ENCODE measurements around the gene NOTCH4. TPM values are rescaled to one million over a fixed set of nuclear protein-coding genes. Genes with fewer than 3 reads are reported as not detected.
"Not testable (repeated sequence)": the region's sequence is repeated elsewhere in the genome, so short reads cannot be mapped to it uniquely, and the experiment has no call there.

The NOTCH4 gene
- polyA plus RNA-seq, 4 donors = 1.1 to 15.2 (median 4.6) TPM

GRCh38 chr6:32195652-32195901 lies 28.3 kb downstream of the NOTCH4 start:
- FAIRE-seq (no peak), DNase-seq (peak; percentile 100)
- peaks cover 6 to 44% (median 6%) of the 10 kb centered on the region in 3 donors for H3K4me1 ChIP-seq (ENCODE audit: control insufficient read depth in 3 of 3, insufficient read depth in 2 of 3, low read depth in 1 of 3, low read length in 2 of 3)
- H3K36me3 ChIP-seq (ENCODE audit: control insufficient read depth in 3 of 3, insufficient read depth in 2 of 3, low read depth in 1 of 3, low read length in 3 of 3) = no peaks in the 10 kb centered on the region
- no peaks in the 10 kb centered on the region for H3K9me3 ChIP-seq (ENCODE audit: control insufficient read depth in 2 of 2, insufficient read depth in 1 of 2, low read depth in 1 of 2, low read length in 1 of 2)
- 0 to 1% (median 1%) methylated on average over 25 of the region's 25 CpGs for WGBS, 3 donors
- no peaks in the 10 kb centered on the region for H3K27me3 ChIP-seq (ENCODE audit: control insufficient read depth in 3 of 3, insufficient read depth in 3 of 3, low read length in 3 of 3)
- peak overlapping the region in 1 of 3 donors; percentile 72 for H3K4me3 ChIP-seq (ENCODE audit: low read depth in 1 of 3, low read length in 3 of 3)
- H3K27ac ChIP-seq (ENCODE audit: low read depth in 1 of 3, low read length in 2 of 3) = peak overlapping the region in 2 of 3 donors; percentile 98

- Histone ChIP-seq H3K27me3 (ENCODE audit: control insufficient read depth in 3 of 3, insufficient read depth in 3 of 3, low read length in 3 of 3) (no peaks in the 10 kb centered on the region), H3K36me3 (ENCODE audit: control insufficient read depth in 3 of 3, insufficient read depth in 2 of 3, low read depth in 1 of 3, low read length in 3 of 3) (no peaks in the 10 kb centered on the region), H3K4me1 (ENCODE audit: control insufficient read depth in 3 of 3, insufficient read depth in 2 of 3, low read depth in 1 of 3, low read length in 2 of 3) (peaks cover 6 to 44% (median 7%) of the 10 kb centered on the region in 3 donors), H3K27ac (ENCODE audit: low read depth in 1 of 3, low read length in 2 of 3) (peak overlapping the region; percentile 56 to 93 (median 91)), H3K4me3 (ENCODE audit: low read depth in 1 of 3, low read length in 3 of 3) (peak overlapping the region; percentile 0 to 40 (median 5)), H3K9me3 (ENCODE audit: control insufficient read depth in 2 of 2, insufficient read depth in 1 of 2, low read depth in 1 of 2, low read length in 1 of 2) (no peaks in the 10 kb centered on the region)
- 16 to 18% (median 17%) methylated on average over 15 of the region's 15 CpGs for WGBS, 3 donors
- no peak for FAIRE-seq
- DNase-seq = peak; percentile 58 to 77
Observed at GRCh38 chr6:32194825-32195651, 28.8 kb downstream of the NOTCH4 start.

- H3K4me1 ChIP-seq (ENCODE audit: control insufficient read depth in 3 of 3, insufficient read depth in 2 of 3, low read depth in 1 of 3, low read length in 2 of 3) = peaks cover 6 to 44% (median 7%) of the 10 kb centered on the region in 3 donors
- no peak for FAIRE-seq
- H3K27me3 ChIP-seq (ENCODE audit: control insufficient read depth in 3 of 3, insufficient read depth in 3 of 3, low read length in 3 of 3) = no peaks in the 10 kb centered on the region
- DNase-seq = no peak
- 94% methylated on average over 4 of the region's 4 CpGs for WGBS, 3 donors
- H3K36me3 ChIP-seq (ENCODE audit: control insufficient read depth in 3 of 3, insufficient read depth in 2 of 3, low read depth in 1 of 3, low read length in 3 of 3) = peaks cover 0 to under 1% (median 0%) of the 10 kb centered on the region in 3 donors
- peak overlapping the region in 1 of 3 donors; percentile 91 for H3K27ac ChIP-seq (ENCODE audit: low read depth in 1 of 3, low read length in 2 of 3)
- no peak overlapping the region for H3K4me3 ChIP-seq (ENCODE audit: low read depth in 1 of 3, low read length in 3 of 3)
- H3K9me3 ChIP-seq (ENCODE audit: control insufficient read depth in 2 of 2, insufficient read depth in 1 of 2, low read depth in 1 of 2, low read length in 1 of 2) = no peaks in the 10 kb centered on the region
Observed at GRCh38 chr6:32194388-32194787, 29.5 kb downstream of the NOTCH4 start.

GRCh38 chr6:32193096-32193495 lies 30.8 kb downstream of the NOTCH4 start:
- Histone ChIP-seq H3K27ac (ENCODE audit: low read depth in 1 of 3, low read length in 2 of 3) (peak overlapping the region in 2 of 3 donors; percentile 94 to 99), H3K36me3 (ENCODE audit: control insufficient read depth in 3 of 3, insufficient read depth in 2 of 3, low read depth in 1 of 3, low read length in 3 of 3) (peaks cover 0 to 12% (median 0%) of the 10 kb centered on the region in 3 donors), H3K4me1 (ENCODE audit: control insufficient read depth in 3 of 3, insufficient read depth in 2 of 3, low read depth in 1 of 3, low read length in 2 of 3) (peaks cover 10 to 51% (median 12%) of the 10 kb centered on the region in 3 donors)
- H3K4me3 ChIP-seq (ENCODE audit: low read depth in 1 of 3, low read length in 3 of 3); H3K27me3 ChIP-seq (ENCODE audit: control insufficient read depth in 3 of 3, insufficient read depth in 3 of 3, low read length in 3 of 3); FAIRE-seq; DNase-seq; H3K9me3 ChIP-seq (ENCODE audit: control insufficient read depth in 2 of 2, insufficient read depth in 1 of 2, low read depth in 1 of 2, low read length in 1 of 2): not testable (repeated sequence)
- 71 to 85% (median 83%) methylated on average over 13 of the region's 13 CpGs for WGBS, 3 donors

GRCh38 chr6:32192608-32193039 lies 31.2 kb downstream of the NOTCH4 start, which contains the start of gene GPSM3:
Gene GPSM3, minus strand, starts transcription at chr6:32192643. Its CDS starts 130 bp downstream, at chr6:32192513.
- H3K27me3 ChIP-seq (ENCODE audit: control insufficient read depth in 3 of 3, insufficient read depth in 3 of 3, low read length in 3 of 3) = no peaks in the 10 kb centered on the region
- H3K4me1 ChIP-seq (ENCODE audit: control insufficient read depth in 3 of 3, insufficient read depth in 2 of 3, low read depth in 1 of 3, low read length in 2 of 3) = peaks cover 10 to 56% (median 12%) of the 10 kb centered on the region in 3 donors
- H3K27ac ChIP-seq (ENCODE audit: low read depth in 1 of 3, low read length in 2 of 3) = peak within 1 kb of the TSS; percentile 81 to 99 (median 94)
- H3K36me3 ChIP-seq (ENCODE audit: control insufficient read depth in 3 of 3, insufficient read depth in 2 of 3, low read depth in 1 of 3, low read length in 3 of 3) = peaks cover 0 to 17% (median 0%) of the 10 kb centered on the region in 3 donors
- WGBS, 3 donors = 14 to 44% (median 33%) methylated on average over 5 of the region's 5 CpGs
- DNase-seq = peak; percentile 52 to 59
- FAIRE-seq = no peak
- H3K9me3 ChIP-seq (ENCODE audit: control insufficient read depth in 2 of 2, insufficient read depth in 1 of 2, low read depth in 1 of 2, low read length in 1 of 2) = no peaks in the 10 kb centered on the region
- H3K4me3 ChIP-seq (ENCODE audit: low read depth in 1 of 3, low read length in 3 of 3) = peak within 1 kb of the TSS; percentile 20 to 83 (median 68)

- 53 to 69% (median 68%) methylated on average over 13 to 15 of the region's 15 CpGs for WGBS, 3 donors
- H3K9me3 ChIP-seq (ENCODE audit: control insufficient read depth in 2 of 2, insufficient read depth in 1 of 2, low read depth in 1 of 2, low read length in 1 of 2) = no peaks in the 10 kb centered on the region
- H3K4me1 ChIP-seq (ENCODE audit: control insufficient read depth in 3 of 3, insufficient read depth in 2 of 3, low read depth in 1 of 3, low read length in 2 of 3) = peaks cover 10 to 53% (median 12%) of the 10 kb centered on the region in 3 donors
- FAIRE-seq (no peak), DNase-seq (no peak)
- H3K4me3 ChIP-seq (ENCODE audit: low read depth in 1 of 3, low read length in 3 of 3) = peak overlapping the region; percentile 20 to 83 (median 68)
- peaks cover 0 to 24% (median under 1%) of the 10 kb centered on the region in 3 donors for H3K36me3 ChIP-seq (ENCODE audit: control insufficient read depth in 3 of 3, insufficient read depth in 2 of 3, low read depth in 1 of 3, low read length in 3 of 3)
- H3K27me3 ChIP-seq (ENCODE audit: control insufficient read depth in 3 of 3, insufficient read depth in 3 of 3, low read length in 3 of 3) = no peaks in the 10 kb centered on the region
- H3K27ac ChIP-seq (ENCODE audit: low read depth in 1 of 3, low read length in 2 of 3) = peak overlapping the region; percentile 81 to 99 (median 94)
Observed at GRCh38 chr6:32191696-32192607, 31.9 kb downstream of the NOTCH4 start.

- FAIRE-seq (no peak), DNase-seq (peak in 1 of 2 donors; percentile 35)
- Histone ChIP-seq H3K36me3 (ENCODE audit: control insufficient read depth in 3 of 3, insufficient read depth in 2 of 3, low read depth in 1 of 3, low read length in 3 of 3) (peaks cover 0 to 32% (median 4%) of the 10 kb centered on the region in 3 donors), H3K4me1 (ENCODE audit: control insufficient read depth in 3 of 3, insufficient read depth in 2 of 3, low read depth in 1 of 3, low read length in 2 of 3) (peaks cover 10 to 54% (median 12%) of the 10 kb centered on the region in 3 donors), H3K27me3 (ENCODE audit: control insufficient read depth in 3 of 3, insufficient read depth in 3 of 3, low read length in 3 of 3) (no peaks in the 10 kb centered on the region), H3K4me3 (ENCODE audit: low read depth in 1 of 3, low read length in 3 of 3) (peak overlapping the region; percentile 76 to 94 (median 83)), H3K27ac (ENCODE audit: low read depth in 1 of 3, low read length in 2 of 3) (peak overlapping the region; percentile 76 to 99 (median 94)), H3K9me3 (ENCODE audit: control insufficient read depth in 2 of 2, insufficient read depth in 1 of 2, low read depth in 1 of 2, low read length in 1 of 2) (no peaks in the 10 kb centered on the region)
- 49 to 59% (median 49%) methylated on average over 8 of the region's 8 CpGs for WGBS, 3 donors
Observed at GRCh38 chr6:32190911-32191677, 32.8 kb downstream of the NOTCH4 start.
